HEK293T (cell line): ENCODE measurements around the gene KRTAP5-1.

Experiments
- CTCF ChIA-PET: fragments of 350-600 bp; formaldehyde crosslinking; extraction: SDS; loops from one replicate; lab custom pipeline; 2021; ENCODE audit warnings: antibody characterized with exemption, inconsistent platforms; lab: Yijun Ruan, JAX
- POLR2A ChIA-PET: fragments of 350-600 bp; formaldehyde crosslinking; extraction: SDS; loops from one replicate; lab custom pipeline; 2020; ENCODE audit warnings: antibody characterized with exemption, inconsistent platforms; lab: Yijun Ruan, JAX
- DNase-seq: peaks from one replicate; pipeline ENCODE4 v3.0.0; 2012; ENCODE audit warnings: mixed read lengths; ENCODE audit errors: extremely low spot score
- ARNT ChIP-seq: fragments of 450-650 bp; IDR thresholded peaks from 2 replicates; pipeline ENCODE4 v1.6.1; 2017; ENCODE audit warnings: mild to moderate bottlenecking
- BHLHE40 ChIP-seq: fragments of 450-650 bp; IDR thresholded peaks from 2 replicates; pipeline ENCODE4 v1.6.1; 2016; ENCODE audit warnings: mild to moderate bottlenecking, moderate library complexity, borderline replicate concordance
- CTBP1 ChIP-seq: fragments of 450-650 bp; IDR thresholded peaks from 2 replicates; pipeline ENCODE4 v1.6.1; 2016; ENCODE audit warnings: borderline replicate concordance
- ELF4 ChIP-seq: fragments of 450-650 bp; IDR thresholded peaks from 2 replicates; pipeline ENCODE4 v1.6.1; 2017; ENCODE audit warnings: antibody characterized with exemption
- FOXA1 ChIP-seq: fragments of 450-650 bp; IDR thresholded peaks from 2 replicates; pipeline ENCODE4 v1.6.1; 2016; ENCODE audit warnings: mild to moderate bottlenecking
- FOXK2 ChIP-seq: fragments of 450-650 bp; IDR thresholded peaks from 2 replicates; pipeline ENCODE4 v1.6.1; 2016; ENCODE audit warnings: mild to moderate bottlenecking
- FOXM1 ChIP-seq: fragments of 450-650 bp; IDR thresholded peaks from 2 replicates; pipeline ENCODE4 v1.6.1; 2017; ENCODE audit warnings: mild to moderate bottlenecking, borderline replicate concordance
- HDGF ChIP-seq: fragments of 450-650 bp; IDR thresholded peaks from 2 replicates; pipeline ENCODE4 v1.6.1; 2017; ENCODE audit warnings: antibody characterized with exemption, borderline replicate concordance
- L3MBTL2 ChIP-seq: fragments of 450-650 bp; conservative IDR thresholded peaks from 2 replicates; pipeline ENCODE4 v1.6.1; 2016; ENCODE audit warnings: mild to moderate bottlenecking
- LEF1 ChIP-seq: fragments of 450-650 bp; IDR thresholded peaks from 2 replicates; pipeline ENCODE4 v1.6.1; 2017; ENCODE audit warnings: mild to moderate bottlenecking, borderline replicate concordance
- NFRKB ChIP-seq: fragments of 450-650 bp; IDR thresholded peaks from 2 replicates; pipeline ENCODE4 v1.6.1; 2016; ENCODE audit warnings: mild to moderate bottlenecking, moderate library complexity
- PKNOX1 ChIP-seq: fragments of 450-650 bp; IDR thresholded peaks from 2 replicates; pipeline ENCODE4 v1.6.1; 2016
- SP1 ChIP-seq: fragments of 450-650 bp; IDR thresholded peaks from 2 replicates; pipeline ENCODE4 v1.6.1; 2017
- SUZ12 ChIP-seq: fragments of 450-650 bp; IDR thresholded peaks from 2 replicates; pipeline ENCODE4 v1.6.1; 2016; ENCODE audit warnings: mild to moderate bottlenecking
- TARDBP ChIP-seq: fragments of 450-650 bp; IDR thresholded peaks from 2 replicates; pipeline ENCODE4 v1.6.1; 2016
- ZNF384 ChIP-seq: fragments of 450-650 bp; IDR thresholded peaks from 2 replicates; pipeline ENCODE4 v1.6.1; 2016

KRTAP5-1 gene

DNA sequence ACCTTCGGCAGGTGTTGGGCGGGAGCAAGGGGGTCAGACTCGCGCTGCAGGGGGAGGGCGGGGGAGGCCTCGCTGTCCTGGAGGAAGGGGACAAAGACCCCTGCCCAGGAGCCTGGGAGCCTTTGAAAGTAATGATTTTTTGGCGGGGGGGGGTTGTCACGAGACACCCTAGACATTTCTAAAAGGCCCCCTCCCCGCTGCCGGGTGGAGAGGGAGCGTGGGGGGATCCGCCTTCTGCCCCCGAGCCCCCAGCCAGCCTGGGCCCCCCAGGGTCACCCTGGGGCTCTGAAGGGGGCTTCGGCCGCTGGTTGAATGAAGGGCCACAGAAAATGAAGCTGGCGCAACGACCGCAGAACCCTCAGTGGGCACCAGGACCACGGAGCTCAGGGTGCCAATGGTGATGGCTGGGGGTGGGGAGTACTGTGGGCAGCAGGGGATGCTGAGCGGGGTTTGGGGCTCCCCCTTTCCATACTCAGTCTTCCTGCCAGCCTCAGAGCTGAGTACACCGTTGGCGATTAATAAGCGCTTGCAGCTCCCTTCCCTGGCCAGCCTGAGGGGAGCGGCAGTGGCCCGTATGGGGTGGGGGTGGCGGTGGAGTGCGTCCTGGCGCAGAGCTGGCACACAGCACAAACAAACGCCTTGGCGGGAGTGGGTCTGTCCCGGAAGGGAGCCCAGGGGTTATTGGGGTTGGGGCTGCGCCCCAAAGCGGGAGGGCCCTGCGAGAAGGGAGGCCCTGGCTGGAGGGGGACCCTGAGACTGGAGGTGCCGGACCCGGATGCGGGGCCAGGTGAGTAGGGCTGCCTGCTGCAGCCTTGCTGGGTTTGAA lies 11.8 kb downstream of the KRTAP5-1 start:
- POLR2A ChIA-PET = interaction anchor here (1.7 to 2.6 kb wide), 3 partner anchors 8 to 31 kb away, joined by 6 to 20 read pairs (median 11); no protein-coding TSS in a partner anchor
- no peak for DNase-seq
- CTCF ChIA-PET = interaction anchor here (2.4 to 3.0 kb wide), 2 partner anchors 24 to 27 kb away, joined by 15 to 45 read pairs; no protein-coding TSS in a partner anchor
- no peak for TF ChIP-seq L3MBTL2
- TF ChIP-seq ZNF384 = no peak
- no peak for TF ChIP-seq LEF1
- no peak for TF ChIP-seq SUZ12
- no peak for TF ChIP-seq FOXA1
- TF ChIP-seq NFRKB = no peak
- TF ChIP-seq PKNOX1 = no peak
- TF ChIP-seq SP1 = no peak
- TF ChIP-seq TARDBP = no peak
- TF ChIP-seq FOXM1 = no peak
- TF ChIP-seq FOXK2 = no peak
- no peak for TF ChIP-seq BHLHE40
- TF ChIP-seq ARNT = no peak

DNA sequence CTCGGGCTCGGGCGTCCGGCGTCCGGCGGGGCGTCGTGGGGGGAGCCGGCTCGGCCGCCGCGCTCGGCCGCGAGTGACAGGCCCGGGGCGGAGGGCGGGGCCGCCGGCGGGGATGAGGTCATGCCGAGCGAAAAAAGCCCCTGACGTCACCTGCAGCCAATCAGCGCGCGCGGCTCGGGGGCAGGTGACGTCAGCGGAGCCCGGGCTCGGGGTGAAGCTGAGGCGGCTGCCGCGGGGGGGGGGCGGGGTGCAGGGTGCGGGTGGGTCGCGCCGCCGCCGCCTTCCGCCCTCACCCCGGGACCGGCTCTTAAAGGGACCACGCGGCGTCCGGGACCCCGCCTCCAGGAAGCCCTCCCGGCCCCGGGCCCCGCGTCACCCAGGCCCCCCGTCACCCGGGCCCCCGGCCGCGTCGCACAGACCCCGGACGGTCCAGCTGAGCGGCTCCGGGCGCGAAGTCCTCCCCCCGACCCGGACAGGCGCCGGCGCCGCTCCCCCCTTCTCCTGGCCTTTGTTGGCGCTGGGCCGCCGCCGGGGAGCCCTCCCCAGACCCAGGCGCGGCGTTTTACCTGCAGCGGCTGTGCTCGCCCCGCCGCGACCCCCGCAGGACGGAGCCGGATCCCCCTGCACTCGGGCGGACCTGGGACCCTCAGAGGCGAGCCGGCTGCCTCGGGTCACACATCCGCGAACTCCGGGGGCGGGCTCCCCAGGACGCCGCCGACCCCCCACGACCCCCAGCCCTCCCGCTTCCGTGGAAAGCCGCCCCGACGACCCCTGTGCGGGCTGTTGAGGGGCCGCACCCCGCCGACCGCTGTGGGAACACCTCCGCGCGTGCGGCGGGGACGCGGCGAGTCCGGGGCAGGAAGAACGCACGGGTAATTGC lies 12.6 kb downstream of the KRTAP5-1 start, which contains the start of gene DUSP8:
TSS of gene DUSP8 (minus strand) at position 75 of the 880 bp plus-strand sequence. CDS start 6,445 bp downstream, outside the sequence.
- ChIA-PET CTCF (interaction anchor here (3.0 kb wide), 1 partner anchor 26 kb away, joined by 45 read pairs; no protein-coding TSS in a partner anchor), POLR2A (interaction anchor here (1.7 kb wide), 1 partner anchor 8 kb away, joined by 11 read pairs; no protein-coding TSS in a partner anchor)
- TF ChIP-seq SP1 (no peak), CTBP1 (no peak), L3MBTL2 (no peak), PKNOX1 (no peak; the same call in 1 of the 2 replicates), NFRKB (no peak), SUZ12 (no peak), ARNT (no peak), FOXK2 (no peak), FOXM1 (no peak), TARDBP (no peak), FOXA1 (no peak), HDGF (no peak), BHLHE40 (no peak), ZNF384 (no peak), LEF1 (no peak), ELF4 (no peak)
- DNase-seq = peak; percentile 92

DNA sequence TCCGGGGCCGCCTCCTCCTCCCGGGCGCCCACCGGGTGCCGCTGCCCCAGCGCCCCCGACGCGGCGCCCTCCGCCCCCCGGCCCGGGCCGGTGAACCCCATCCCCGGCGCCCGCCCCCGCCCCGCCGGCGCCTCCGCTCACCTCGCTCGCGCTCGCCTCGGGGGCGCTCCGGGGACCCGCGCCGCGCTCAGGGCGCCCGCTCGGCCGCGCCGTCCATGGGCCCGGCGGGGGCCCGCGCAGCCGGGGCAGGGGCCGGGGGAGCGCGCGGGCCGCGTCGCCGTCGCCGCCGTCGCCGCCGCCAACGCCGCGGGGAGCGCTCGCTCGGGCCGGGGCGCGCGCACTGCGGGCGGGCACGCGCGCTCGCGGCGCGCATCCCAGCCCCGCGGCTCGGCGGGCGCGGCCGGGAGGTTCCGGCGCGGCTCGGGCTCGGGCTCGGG lies 13.3 kb downstream of the KRTAP5-1 start:
- CTCF ChIA-PET = no interaction called here
- DNase-seq = no peak
- POLR2A ChIA-PET = no interaction called here
- TF ChIP-seq LEF1 = no peak
- TF ChIP-seq HDGF = no peak
- TF ChIP-seq FOXK2 = no peak
- TF ChIP-seq FOXA1 = no peak
- TF ChIP-seq FOXM1 = no peak
- no peak for TF ChIP-seq PKNOX1
- no peak for TF ChIP-seq ZNF384
- TF ChIP-seq ELF4 = no peak
- TF ChIP-seq NFRKB = no peak
- TF ChIP-seq SP1 = no peak

GRCh38 chr11:1570896-1571759 lies 14.0 kb downstream of the KRTAP5-1 start:
- CTCF ChIA-PET = no interaction called here
- no peak for DNase-seq
- POLR2A ChIA-PET = no interaction called here
- TF ChIP-seq SP1 = no peak
- TF ChIP-seq FOXA1 = no peak
- no peak for TF ChIP-seq SUZ12
- no peak for TF ChIP-seq CTBP1
- no peak for TF ChIP-seq ARNT
- no peak for TF ChIP-seq ELF4
- TF ChIP-seq LEF1 = no peak
- TF ChIP-seq HDGF = no peak
- TF ChIP-seq L3MBTL2 = no peak

- POLR2A ChIA-PET = no interaction called here
- DNase-seq = no peak
- no peak for TF ChIP-seq ZNF384
- no peak for TF ChIP-seq L3MBTL2
- no peak for TF ChIP-seq BHLHE40
- CTCF ChIA-PET = no interaction called here
Observed at GRCh38 chr11:1570531-1570895, 14.6 kb downstream of the KRTAP5-1 start.
